C1 segment of cervical spinal cord (tissue), 14 donors: ENCODE measurements around the gene HSH2D.
A peak's percentile ranks its signal among the peaks of the same experiment; 100 is the strongest.
"Not testable (repeated sequence)": the region's sequence is repeated elsewhere in the genome, so short reads cannot be mapped to it uniquely, and the experiment has no call there.

Experiments used
- DNase-seq, 14 donors: peaks; one replicate each; lab custom pipeline; 2025; lab: John Stamatoyannopoulos, UW

The HSH2D gene

DNA sequence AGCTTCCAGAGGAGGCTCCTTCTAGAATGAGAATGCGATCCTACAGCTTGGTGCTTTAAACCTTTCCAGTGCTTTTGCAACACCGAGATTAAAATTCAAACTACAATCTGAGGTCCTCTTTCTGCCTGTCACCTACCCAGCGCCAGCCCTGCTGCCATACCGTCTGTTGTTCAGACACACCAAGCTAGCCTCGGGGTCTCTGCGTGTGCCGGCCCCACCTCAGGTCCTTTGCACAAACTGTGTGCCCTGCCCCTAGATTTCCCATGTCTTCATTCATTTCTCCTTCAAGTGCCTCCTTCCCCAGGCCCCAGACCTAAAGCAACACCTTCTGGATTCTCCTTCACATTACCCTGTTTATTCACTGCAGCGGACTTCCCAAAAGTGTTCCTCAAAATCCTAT is 11.1 kb downstream of the HSH2D start:
- no peak for DNase-seq

DNA sequence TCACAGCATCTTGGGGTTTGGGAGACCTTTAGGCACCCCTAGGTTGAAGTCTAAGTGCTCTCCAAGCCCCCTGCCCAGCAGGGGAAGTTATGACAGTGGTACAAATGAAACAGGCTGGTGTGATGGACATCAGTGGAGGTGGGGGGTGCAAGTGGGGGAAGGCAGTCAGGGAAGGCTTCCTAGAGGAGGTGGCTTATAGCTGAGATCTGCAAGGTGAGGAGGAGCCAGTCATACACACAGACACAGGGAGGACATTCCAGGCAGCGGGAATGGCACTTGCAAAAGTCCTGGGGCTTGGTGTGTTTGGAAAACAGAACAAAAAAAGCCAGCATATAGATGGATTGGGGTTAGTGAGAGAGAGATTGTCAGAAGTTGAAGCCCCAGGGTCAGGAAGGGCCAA is 11.6 kb downstream of the HSH2D start:
- no peak for DNase-seq

DNA sequence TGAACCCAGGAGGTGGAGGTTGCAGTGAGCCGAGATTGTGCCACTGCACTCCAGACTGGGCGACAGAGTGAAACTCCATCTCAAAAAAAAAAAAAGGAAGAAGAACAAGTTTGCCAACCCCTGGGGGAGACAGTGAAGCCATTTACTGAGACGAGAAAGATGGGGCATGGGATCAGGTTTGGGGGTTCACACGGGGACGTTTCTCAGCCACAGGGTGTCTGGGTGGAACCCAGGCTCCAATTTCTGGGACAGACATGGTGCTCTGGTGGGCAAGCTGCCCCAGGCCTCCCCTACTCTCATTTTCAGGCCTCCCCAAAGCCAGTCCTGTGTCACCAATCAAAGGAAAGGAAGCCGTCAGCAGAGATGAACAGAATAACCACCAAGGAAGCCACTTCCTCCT is 13.4 kb downstream of the HSH2D start:
- DNase-seq = no peak

DNA sequence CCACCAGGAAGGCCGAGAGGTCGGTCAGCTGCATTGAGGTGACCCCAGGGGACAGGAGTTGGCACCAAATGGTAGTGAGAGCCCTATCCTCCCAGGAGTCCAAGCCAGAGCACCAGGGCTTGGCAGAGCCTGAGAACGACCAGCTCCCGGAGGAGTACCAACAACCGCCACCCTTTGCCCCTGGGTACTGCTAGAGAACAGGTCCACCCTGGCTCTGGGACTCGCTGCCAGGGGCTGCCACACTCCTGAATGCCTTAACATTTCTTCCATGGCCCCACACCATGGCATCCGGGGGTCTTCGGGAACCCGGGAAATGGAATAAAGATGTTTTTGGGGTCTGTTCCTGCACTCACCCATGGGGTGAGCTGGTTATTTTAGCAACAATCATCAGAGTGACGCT is 14.1 kb downstream of the HSH2D start:
- DNase-seq = no peak

DNA sequence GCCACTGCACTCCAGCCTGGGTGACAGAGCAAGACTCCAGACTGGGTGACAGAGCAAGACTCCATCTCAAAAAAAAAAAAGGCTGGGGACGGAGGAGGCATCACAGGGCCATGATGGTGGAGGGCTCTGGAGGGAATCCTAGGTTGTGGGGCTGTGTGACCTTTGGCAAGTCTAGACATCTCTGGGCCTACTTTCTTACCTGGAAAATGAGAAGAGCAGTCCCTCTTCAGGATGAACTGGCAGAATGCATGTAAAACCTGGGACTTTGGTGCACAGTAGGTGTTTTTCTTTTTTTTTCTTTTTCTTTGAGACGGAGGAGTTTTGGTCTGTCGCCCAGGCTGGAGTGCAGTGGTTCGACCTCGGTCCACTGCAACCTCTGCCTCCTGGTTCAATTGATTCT is 16.2 kb downstream of the HSH2D start:
- DNase-seq = no peak

DNA sequence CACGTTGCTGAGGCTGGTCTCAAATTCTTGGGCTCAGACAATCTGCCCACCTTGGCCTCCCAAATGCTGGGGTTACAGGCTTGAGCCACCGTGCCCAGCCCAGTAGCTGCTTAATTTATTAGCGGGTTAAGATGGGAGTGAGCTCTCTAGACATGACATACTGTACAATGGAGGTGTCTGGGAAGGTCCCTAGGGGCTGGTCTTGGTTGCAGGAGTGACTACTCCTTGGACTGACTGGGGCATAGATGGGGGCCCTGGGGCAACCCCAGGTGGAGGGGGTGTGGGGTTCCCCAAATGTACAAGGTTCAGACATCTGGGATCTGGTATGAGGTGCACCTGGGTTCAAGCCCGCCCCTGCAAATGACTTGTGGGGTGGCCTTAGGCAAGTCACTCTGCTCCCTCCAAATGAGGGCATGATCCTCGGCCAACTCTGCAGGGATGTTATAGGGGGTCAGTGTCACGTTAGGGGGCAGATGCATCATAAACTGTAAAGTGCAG is 17.0 kb downstream of the HSH2D start:
- no peak for DNase-seq

DNA sequence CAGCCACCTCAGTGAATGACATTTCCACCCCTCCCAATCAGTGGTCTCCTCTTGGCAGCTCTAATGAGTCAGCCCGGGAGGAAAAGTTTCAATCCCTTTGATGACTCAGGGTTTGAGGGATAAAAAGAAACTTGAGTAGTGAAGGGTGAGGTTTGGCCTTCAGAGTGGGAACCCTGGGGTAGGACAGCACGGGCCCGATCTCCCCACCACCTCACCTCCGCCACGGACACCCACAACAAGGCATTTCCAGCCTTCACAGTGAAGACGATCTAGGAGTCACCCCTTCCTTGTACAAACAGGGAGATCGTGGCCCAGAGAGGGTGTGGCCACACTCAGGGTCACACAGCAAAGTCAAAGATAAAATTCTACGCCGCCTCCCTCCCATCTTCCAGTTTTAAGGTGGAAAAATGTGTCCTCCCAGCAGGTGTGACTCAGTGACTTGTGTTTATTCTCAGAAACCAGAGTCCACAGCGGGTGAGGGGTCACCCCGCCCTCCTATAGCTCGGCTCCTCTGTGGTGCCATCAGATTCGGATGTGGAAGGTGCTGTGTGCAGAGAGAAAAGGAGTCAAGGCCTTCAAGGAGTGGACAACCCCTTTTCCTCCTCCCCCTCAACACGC is 17.6 kb downstream of the HSH2D start:
- DNase-seq = no peak

DNA sequence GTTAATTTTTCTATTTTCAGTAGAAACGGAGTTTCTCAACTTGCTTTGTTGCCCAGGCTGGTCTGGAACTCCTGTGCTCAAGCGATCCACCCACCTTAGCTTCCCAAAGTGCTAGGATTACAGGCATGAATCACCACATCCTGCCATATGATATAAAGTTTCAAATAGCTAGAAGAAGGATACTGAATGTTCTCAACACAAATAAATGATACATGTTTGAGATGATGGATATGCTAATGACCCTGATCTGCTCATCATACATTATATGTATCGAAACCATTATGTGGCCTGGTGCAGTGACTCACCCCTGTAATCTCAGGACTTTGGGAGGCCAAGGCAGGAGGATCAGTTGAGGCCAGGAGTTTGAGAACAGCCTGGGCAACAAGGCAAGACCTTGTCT is 18.4 kb downstream of the HSH2D start:
- no peak for DNase-seq

DNA sequence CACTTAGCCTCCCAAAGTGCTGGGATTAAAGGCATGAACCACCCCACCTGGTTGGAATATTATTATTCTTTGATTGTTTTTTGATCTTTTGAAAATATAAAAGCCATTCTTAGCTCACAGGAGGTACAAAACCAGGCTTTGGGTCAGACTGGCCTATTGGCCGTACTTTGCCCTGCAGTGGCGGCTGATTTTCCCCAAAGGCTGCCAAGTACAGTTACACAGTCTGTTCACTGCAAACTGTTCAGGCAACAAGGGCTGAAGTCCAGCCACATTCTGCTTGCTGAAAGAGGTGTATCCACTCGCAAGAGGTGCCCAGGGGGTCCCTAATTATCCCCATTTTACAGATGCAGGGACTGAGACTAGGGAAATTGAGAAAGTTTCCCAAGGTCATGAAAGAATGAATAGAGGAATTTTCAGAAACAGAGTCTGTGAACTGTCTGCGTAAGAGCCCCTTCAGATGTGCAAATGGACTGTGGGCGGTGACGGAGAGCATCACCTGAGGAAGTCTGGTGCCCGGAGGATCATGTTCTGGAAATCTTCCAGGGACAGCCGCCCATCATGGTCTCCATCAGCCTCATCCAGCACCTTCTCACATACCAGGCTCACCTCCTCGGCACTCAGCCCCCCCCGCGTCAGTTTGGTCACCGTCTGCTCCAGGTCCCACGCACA is 20.9 kb downstream of the HSH2D start:
- DNase-seq = no peak

DNA sequence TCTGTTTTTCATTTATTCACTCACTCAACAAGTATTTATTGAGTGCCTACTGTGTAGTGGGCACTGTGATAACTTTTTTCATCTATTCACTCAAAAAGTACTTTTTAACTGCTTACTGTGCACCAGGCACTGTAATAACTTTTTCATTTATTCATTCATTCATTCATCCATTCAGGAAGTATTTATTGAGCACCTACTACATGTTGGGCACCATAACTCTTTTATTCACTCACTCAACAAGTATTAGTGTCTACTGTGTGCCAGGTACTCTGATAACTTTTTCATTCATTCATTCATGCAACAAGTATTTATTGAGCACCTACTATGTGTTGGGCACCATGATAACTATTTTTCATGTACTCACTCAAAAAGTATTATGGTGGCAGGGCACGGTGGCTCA is 22.9 kb downstream of the HSH2D start:
- no peak for DNase-seq

DNA sequence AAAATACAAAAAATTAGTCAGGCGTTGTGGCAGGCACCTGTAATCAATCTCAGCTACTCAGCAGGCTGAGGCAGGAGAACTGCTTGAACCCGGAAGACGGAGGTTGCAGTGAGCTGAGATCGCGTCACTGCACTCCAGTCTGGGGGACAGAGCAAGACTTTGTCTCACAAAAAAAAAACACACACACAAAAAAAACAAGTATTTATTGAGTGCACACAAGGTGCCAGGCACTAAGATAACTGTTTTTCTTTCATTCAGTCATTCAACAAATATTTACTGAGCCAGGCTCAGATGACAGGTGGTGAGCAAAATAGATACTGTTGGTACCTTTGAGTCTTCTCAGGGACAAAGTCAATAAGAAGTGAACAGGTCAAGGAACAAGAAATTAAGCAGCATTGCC is 23.6 kb downstream of the HSH2D start:
- no peak for DNase-seq

DNA sequence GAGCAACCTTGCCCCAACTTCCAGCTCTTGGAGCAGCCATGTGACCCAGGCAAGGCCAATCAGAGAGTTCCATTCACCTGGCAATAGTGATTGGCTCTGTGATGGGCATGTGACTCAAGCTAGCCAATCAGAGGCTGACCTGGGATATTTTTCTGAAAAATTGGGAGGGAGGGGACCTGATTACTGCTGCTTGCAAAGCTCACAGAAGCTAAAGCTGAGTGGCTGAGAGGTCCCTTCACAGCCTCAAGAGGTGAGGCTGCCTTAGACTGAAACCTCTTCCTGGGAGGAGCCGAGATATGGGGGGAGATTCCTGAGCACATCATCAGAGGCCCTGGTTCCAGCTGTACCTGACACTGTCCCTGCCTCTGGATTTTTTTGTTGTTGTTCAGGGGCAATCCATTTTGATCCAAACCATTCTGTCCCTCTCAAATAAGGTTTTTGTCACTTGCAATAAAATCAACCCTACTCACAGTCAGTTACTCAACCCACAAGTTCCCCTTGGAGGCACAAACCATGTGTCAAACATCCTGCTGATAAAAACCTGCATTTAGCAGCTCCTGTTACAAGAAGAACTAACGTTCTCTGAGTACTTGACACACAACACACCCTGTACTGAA is 25.1 kb downstream of the HSH2D start:
- no peak for DNase-seq

DNA sequence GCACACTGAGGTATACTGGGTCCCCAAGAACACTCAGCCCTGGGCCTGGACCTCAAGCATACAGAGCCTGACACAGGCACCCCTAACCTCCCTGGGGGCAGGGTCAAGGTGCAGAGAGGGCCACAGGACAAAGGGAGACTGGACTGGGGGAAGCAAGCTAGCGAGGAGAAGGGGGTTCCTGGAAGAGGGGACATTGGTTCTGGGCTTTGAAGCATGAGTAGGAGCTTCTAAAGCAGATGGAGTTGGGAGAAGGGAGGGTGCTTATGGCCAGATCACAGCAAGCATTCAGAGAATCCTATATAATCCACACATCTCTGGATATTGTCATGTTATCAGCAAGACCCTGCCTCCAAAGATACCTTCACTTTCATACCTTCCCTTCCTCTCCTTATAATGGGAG is 26.6 kb downstream of the HSH2D start:
- no peak for DNase-seq

DNA sequence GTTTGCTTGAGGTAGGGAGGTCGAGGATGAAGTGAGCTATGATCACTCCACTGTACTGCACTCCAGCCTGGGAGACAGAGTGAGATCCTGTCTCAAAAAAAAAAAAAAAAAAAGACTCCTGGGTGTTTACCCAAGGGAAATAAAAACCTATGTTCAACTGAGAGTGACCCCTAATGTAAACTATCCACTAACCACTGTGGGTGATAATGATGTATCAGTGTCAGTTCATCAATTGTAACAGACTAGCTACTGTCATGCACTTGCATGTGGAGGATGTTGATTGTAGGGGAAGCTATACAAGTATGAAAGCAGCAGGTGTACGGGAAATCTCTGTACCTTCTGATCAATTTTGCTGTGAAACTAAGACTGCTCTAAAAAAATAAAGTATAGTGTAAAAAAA is 32.5 kb downstream of the HSH2D start:
- DNase-seq = no peak

DNA sequence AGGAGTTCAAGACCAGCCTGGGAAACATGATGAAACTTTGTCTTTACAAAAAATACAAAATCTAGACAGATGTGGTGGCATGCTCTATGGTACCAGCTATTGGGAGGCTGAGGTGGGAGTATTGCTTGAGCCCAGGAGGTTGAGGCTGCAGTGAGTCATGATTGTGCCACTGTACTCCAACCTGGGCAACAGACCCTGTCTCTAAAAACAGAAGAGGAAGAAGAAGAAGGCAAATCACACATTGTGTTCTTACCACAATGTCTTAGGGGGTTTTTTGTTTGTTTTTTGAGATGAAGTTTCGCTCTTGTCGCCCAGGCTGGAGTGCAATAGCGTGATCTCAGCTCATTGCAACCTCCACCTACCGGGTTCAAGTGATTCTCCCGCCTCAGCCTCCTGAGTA is 35.4 kb downstream of the HSH2D start:
- DNase-seq = not testable (repeated sequence)

DNA sequence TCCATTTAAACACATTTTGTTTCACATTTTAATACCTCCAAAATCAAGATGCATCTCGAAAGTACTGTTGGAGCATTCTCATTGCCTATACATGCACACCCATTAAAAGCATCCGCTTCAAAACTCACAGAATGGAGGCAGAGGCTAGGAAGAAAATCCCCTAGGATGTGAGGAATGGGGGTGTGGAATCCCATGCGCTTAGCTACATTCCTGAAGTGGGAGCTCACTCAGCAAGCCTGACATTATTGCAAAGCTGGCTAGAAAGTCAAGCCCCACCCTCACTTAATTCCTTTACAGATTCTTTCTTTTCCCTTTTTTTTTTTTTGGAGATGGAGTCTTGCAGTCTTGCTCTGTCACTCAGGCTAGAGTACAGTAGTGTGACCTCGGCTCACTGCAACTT is 37.1 kb downstream of the HSH2D start:
- no peak for DNase-seq

DNA sequence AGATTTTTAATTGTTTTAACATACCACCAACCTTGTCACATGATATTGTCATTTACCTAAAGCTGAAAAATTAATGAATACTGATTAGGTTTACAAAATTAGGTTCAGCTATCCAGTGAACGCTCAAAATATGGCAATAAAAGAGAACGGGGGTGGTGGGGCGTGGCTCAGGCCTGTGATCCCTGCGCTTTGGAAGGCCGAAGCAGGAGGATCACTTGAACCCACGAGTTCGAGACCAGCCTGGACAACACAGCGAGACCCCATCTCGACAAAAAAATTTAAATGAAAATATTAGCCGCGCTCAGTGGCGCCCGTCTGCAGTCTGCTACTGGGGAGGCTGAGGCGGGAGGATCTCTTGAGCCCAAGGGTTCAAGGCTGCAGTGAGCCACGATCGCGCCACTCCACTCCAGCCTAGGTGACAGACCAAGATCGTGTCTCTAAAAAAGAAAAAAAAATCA is 41.2 kb downstream of the HSH2D start:
- DNase-seq = peak in 1 of 14 donors; percentile 43

DNA sequence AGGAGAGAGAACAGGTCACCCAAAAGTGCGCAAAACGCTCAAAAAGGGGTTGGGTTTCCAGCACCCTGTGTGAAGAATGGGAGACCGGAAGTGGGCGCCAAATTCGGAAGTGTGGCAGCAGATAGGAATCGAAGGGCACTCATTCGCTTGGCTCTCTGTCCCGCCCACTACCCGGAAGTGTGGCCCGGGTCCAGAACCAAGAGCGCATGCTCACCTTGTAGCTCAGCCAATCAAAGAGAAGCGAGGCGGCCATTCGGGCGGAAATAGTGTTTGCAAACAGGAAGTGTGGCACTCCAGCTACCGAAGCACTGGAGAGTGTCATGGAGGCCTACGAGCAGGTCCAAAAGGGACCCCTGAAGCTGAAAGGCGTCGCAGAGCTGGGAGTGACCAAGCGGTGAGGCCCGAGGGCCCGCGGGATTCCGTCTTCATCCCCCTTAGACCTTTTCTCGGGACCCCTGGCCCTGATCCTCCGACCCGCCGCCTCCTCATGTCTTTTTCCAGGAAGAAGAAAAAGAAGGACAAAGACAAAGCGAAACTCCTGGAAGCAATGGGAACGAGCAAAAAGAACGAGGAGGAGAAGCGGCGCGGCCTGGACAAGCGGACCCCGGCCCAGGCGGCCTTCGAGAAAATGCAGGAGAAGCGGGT is 41.8 kb downstream of the HSH2D start, which contains the start of gene FAM32A:
TSS of gene FAM32A (plus strand) at position 288 of the 645 bp plus-strand sequence. CDS start at position 321, 33 bp downstream.
- peak; percentile 81 to 100 (median 96) for DNase-seq

DNA sequence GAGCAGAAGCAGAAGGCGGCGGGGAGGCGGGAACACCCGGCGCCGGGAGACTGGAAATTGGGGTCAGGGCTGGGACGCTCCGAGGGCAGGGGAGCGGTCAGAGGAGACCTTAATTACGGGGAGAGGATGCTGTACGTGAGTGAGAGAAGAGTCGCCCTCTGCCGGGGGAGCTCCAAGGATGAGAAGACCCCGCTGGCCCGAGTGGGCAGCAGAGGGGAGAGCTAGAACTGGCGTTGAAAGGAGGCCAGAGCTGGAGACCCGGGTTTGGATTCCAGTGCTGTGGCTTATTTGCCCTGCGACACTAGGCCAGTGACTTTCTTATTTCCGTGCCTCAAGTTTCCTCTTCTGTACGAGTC is 42.3 kb downstream of the HSH2D start:
- DNase-seq = peak in 5 of 14 donors; percentile 20 to 49 (median 42)

DNA sequence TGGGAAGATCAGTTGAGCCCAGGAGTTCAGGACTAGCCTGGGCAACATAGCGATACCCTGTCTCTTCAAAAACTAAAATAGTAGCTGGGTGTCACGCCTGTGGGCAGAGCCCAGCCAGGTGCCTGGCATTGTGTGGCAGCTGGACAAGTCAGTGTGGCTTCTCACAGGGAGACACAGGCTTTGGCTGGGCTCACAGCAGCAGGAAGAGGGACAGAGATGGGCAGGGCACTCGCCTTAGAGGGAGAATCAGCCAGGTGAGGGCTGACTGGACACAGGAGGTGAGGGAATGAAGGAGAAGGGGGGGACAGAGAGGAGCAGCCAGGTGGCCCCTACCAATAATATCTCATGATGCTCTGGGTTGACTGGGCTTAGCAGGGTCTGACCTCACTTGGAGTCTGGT is 45.0 kb downstream of the HSH2D start:
- no peak for DNase-seq

DNA sequence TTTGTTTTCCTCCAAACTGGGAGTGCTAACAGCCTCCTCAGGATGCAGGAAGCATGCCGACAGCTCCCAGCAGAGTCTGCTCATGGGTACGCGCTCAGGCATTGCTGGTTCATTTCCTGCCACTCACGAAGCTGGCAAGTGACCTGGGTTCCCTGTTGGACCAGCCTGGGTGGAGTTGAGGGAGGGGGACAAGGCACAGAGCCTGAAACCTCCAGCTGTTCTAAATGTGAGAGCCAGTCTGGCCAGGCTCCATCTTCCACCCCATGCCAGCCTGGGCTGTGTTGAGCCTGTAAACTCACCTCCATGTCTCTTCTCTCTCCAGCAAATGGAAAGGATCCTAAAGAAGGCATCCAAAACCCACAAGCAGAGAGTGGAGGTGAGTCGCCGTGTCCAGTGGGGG is 46.7 kb downstream of the HSH2D start:
- no peak for DNase-seq

DNA sequence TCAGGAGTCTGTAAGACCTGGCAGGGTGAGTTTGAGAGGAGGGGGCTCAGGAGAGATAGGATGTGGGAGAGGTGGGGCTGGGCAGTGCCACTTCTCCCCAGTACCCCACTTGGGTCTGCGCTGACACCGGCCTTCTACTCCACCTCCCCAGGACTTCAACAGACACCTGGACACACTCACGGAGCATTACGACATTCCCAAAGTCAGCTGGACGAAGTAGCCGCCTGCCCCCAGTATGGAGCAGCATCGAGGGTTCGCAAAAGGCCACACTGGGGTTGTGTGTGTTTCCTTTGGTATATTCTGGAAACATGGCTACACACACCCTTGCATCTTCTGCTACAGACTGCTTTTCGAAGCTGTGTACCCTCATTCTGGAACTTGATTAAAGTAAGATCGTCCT is 47.3 kb downstream of the HSH2D start:
- DNase-seq = no peak
